OCI-LY3 (cell line): ENCODE results near the gene TUBA4B.

Source experiments
- H2AFZ ChIP-seq: fragments of 200-600, 300-600 bp; shearing (Covaris generic); 2 replicates; pipeline ENCODE4 v1.6.0; 2014; ENCODE audit warnings: antibody characterized with exemption, low read depth, low read length
- H3K27ac ChIP-seq: fragments of 200-600, 300-600 bp; sonication (generic); 2 replicates; pipeline ENCODE4 v1.5.1; 2014; ENCODE audit warnings: mild to moderate bottlenecking, low read length, moderate library complexity, mixed read lengths
- H3K27me3 ChIP-seq: fragments of 200-600, 300-600 bp; sonication (generic); 2 replicates; pipeline ENCODE4 v1.6.1; 2014; ENCODE audit warnings: low read depth, low read length, mixed read lengths
- H3K36me3 ChIP-seq: fragments of 200-600, 300-600 bp; sonication (generic); replicated peaks from 2 replicates; pipeline ENCODE3; 2014; ENCODE audit warnings: low read depth, low read length, mixed read lengths
- H3K4me1 ChIP-seq: fragments of 300-600, 200-600 bp; sonication (generic); 2 replicates; pipeline ENCODE4 v1.6.1; 2014; ENCODE audit warnings: low read length, mixed read lengths
- H3K4me2 ChIP-seq: fragments of 200-600, 300-600 bp; sonication (generic); 2 replicates; pipeline ENCODE4 v1.6.1; 2014; ENCODE audit warnings: low read length, mixed read lengths
- H3K4me3 ChIP-seq: fragments of 300-600, 200-600 bp; sonication (generic); 2 replicates; pipeline ENCODE4 v1.5.1; 2014; ENCODE audit warnings: antibody characterized with exemption, mild to moderate bottlenecking, low read length, moderate library complexity
- H3K79me2 ChIP-seq: fragments of 300-600, 200-600 bp; shearing (Covaris generic); 2 replicates; pipeline ENCODE4 v1.6.1; 2014; ENCODE audit warnings: mild to moderate bottlenecking, low read length, mixed read lengths
- H3K9ac ChIP-seq: fragments of 300-600, 200-600 bp; shearing (Covaris generic); 2 replicates; pipeline ENCODE4 v1.6.0; 2014; ENCODE audit warnings: mild to moderate bottlenecking, low read length, moderate library complexity
- H3K9me3 ChIP-seq: fragments of 200-600, 300-600 bp; shearing (Covaris generic); 2 replicates; pipeline ENCODE4 v1.6.1; 2014; ENCODE audit warnings: low read length, mixed read lengths; ENCODE audit not compliant: insufficient read depth
- H4K20me1 ChIP-seq: fragments of 200-600, 300-600 bp; sonication (generic); 2 replicates; pipeline ENCODE4 v1.6.1; 2016; ENCODE audit warnings: low read length, mixed read lengths; ENCODE audit not compliant: insufficient read depth
- CTCF ChIP-seq: fragments of 200-600, 300-600 bp; sonication (generic); IDR thresholded peaks from 2 replicates; pipeline ENCODE4 v1.5.1; 2014; ENCODE audit warnings: antibody characterized with exemption, low read length, low read depth
- EZH2phosphoT487 ChIP-seq: fragments of 200-600 bp; shearing (Covaris generic); IDR thresholded peaks from 2 replicates; pipeline ENCODE4 v1.6.1; 2018; ENCODE audit warnings: antibody characterized with exemption, mixed run types, low read depth

Gene TUBA4B

GRCh38 chr2:219248845-219249202 lies 4.2 kb upstream of the TUBA4B start:
- Histone ChIP-seq H3K4me1 (peaks cover 46% of the 10 kb centered on the region), H3K79me2 (peaks cover 38% of the 10 kb centered on the region), H3K4me2 (peak overlapping the region; percentile 94), H3K9me3 (no peaks in the 10 kb centered on the region), H4K20me1 (no peaks in the 10 kb centered on the region), H3K36me3 (peaks cover 18% of the 10 kb centered on the region), H3K27ac (peak overlapping the region; percentile 94), H3K4me3 (peak overlapping the region; percentile 70), H3K27me3 (no peaks in the 10 kb centered on the region), H2AFZ (no peak overlapping the region), H3K9ac (peak overlapping the region; percentile 62; the same call in 1 of the 2 replicates)
- TF ChIP-seq EZH2phosphoT487 (no peak), CTCF (no peak)

DNA sequence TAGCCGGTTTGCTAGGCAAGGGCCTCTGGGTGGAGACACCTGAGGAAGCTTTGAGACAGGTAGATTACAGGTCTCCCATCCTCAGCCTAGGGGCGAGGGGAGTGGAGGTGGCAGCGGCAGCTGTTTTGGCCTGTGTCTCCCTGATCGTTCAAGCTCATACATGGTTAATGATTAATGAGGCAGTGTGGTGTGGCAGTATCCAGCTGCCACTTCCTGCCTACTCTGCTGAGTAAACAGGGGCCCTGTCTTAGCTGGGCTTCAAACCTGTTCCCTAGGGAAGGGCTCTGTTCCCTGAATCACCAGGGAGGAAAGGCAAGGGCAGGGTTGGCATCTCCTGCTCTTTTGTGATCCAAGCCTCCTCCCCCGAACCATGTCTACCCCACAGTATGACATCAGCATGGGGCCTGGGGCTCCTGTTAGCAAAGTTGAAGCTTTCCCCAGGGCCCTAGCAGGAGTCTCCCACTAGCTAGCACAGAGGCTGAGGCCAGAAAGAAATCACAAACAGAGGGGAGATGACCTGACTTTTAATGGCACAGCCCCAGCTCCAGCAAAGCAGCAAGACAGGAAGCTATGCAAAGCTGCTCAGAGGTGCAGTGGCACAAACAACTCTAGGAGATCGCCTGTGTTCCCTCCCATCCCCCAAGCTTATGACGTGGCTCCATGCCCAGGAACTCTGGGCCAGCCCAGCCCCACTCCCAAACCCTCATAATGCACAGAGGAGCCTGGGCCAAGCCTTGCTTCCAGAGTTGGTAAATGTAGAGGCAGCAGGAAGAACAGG lies 3.7 kb upstream of the TUBA4B start:
- Histone ChIP-seq H3K4me1 (peaks cover 44% of the 10 kb centered on the region), H3K79me2 (peaks cover 38% of the 10 kb centered on the region), H3K9ac (peak overlapping the region; percentile 62)

GRCh38 chr2:219250049-219250781 lies 2.8 kb upstream of the TUBA4B start:
- no peak for TF ChIP-seq CTCF
- TF ChIP-seq EZH2phosphoT487, result no peak
- Histone ChIP-seq H2AFZ (no peak overlapping the region), H3K79me2 (peaks cover 38% of the 10 kb centered on the region), H3K9ac (peak overlapping the region; percentile 62), H3K4me1 (peaks cover 45% of the 10 kb centered on the region), H3K27me3 (no peaks in the 10 kb centered on the region), H3K4me3 (0 out of 2 replicates have a peak overlapping the region, but pooled peaks have one; percentile 70), H3K36me3 (peaks cover 18% of the 10 kb centered on the region), H3K9me3 (no peaks in the 10 kb centered on the region), H3K27ac (peak overlapping the region; percentile 94), H3K4me2 (peak overlapping the region; percentile 94), H4K20me1 (no peaks in the 10 kb centered on the region)

More for the DNA sequence above, 3.7 kb upstream of the TUBA4B start:
- peak overlapping the region; percentile 70 for H3K4me3 ChIP-seq
- TF ChIP-seq CTCF (no peak), EZH2phosphoT487 (no peak)
- H3K9me3 ChIP-seq, result no peaks in the 10 kb centered on the region
- no peaks in the 10 kb centered on the region for H3K27me3 ChIP-seq
- peak overlapping the region; percentile 94 for H3K27ac ChIP-seq
- H3K4me2 ChIP-seq, result peak overlapping the region; percentile 94
- no peak overlapping the region for H2AFZ ChIP-seq
- H3K36me3 ChIP-seq, result peaks cover 18% of the 10 kb centered on the region
- H4K20me1 ChIP-seq, result no peaks in the 10 kb centered on the region

- Histone ChIP-seq H3K4me3 (no peak overlapping the region), H3K79me2 (peaks cover 26% of the 10 kb centered on the region), H3K36me3 (peaks cover 18% of the 10 kb centered on the region), H4K20me1 (no peaks in the 10 kb centered on the region), H3K9ac (no peak overlapping the region), H3K9me3 (no peaks in the 10 kb centered on the region), H2AFZ (no peak overlapping the region), H3K4me2 (peak overlapping the region; percentile 77; the same call in 1 of the 2 replicates), H3K27ac (no peak overlapping the region), H3K4me1 (peaks cover 40% of the 10 kb centered on the region), H3K27me3 (no peaks in the 10 kb centered on the region; the same call in 1 of the 2 replicates)
- TF ChIP-seq EZH2phosphoT487 (no peak), CTCF (no peak)
These were observed 1.4 kb upstream of the TUBA4B start for GRCh38 chr2:219251656-219252055.
